HG03521 (cell line): ENCODE measurements around the gene UVRAG.
A peak's percentile ranks its signal among the peaks of the same experiment; 100 is the strongest.
"Not testable (repeated sequence)": the region's sequence is repeated elsewhere in the genome, so short reads cannot be mapped to it uniquely, and the experiment has no call there.

Source experiments
- ATAC-seq: cut with Tn5 transposase; IDR thresholded peaks from one replicate; pipeline ENCODE4 v1.9.1; 2021; ENCODE audit warnings: mild to moderate bottlenecking, moderate library complexity; ENCODE audit not compliant: unreplicated experiment

The UVRAG gene

DNA sequence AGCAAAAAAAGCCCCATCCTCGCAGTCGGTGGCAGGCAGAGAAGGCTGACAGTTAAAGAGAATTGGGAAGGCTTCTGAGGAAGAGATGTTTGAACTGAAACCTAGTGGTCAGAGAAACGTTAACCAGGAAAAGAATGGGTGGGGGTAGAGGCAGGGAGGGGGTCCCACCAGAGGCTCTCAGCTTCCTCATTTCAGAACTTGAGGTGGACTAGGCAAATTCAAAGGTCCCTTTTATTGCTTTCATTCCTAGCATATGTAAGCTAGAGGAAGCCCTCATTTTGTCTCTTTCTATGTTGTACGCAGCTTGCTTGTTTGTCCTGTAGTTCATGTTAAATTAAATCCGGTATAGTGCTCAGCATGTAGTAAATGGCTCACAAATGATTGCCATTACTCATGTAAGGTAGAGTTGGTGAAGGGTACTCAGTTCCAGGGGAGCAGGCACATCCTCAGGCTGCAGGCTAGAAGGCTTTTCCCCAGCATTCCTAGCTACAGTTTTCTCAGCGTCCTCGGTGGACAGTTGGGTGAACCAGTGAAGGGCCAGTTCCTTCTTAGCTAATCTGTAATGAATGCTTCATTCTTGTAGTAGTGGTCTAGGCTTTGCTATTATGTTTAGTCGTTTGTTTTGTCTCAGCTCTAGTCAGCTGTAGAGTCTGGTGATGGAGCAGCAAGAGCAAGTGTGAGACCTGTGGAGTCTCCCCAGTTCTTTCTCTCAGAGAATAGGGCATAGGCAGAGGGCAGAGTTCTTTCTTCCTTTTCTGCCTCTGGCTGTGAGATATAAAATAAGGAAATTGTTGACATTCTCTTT, 58.6 kb downstream of the UVRAG start:
- peak; percentile 64 for ATAC-seq

DNA sequence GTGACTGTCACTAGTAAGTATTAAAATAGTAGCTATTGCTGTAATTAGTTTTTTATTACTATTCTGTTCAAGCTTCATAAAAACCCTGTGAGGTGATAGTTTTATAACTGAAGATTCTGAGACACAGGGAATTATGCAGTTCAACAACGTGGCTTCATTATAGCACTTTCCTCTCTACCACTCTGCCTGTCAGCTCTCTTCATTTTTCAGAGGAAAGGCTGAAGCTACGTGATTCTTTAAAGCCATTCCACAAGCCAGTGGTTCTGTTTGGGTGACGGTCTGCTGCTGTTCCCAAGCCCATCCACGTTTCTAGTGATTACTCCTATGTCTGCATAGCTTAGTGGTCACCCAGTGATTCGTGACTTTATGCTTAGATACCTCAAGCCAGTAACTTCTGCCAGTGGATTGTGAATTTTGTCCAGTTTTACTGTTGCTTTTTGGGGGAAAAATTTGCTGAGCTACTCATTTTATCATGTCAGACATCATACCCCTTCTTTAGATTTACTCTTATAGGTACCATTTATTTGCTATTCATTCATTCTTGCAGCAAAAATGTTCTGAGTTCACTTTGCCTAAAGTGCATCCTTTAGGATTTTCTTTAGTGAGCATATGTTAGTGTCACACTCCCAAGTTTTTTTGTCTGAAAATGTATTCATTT, 59.8 kb downstream of the UVRAG start:
- ATAC-seq = no peak

DNA sequence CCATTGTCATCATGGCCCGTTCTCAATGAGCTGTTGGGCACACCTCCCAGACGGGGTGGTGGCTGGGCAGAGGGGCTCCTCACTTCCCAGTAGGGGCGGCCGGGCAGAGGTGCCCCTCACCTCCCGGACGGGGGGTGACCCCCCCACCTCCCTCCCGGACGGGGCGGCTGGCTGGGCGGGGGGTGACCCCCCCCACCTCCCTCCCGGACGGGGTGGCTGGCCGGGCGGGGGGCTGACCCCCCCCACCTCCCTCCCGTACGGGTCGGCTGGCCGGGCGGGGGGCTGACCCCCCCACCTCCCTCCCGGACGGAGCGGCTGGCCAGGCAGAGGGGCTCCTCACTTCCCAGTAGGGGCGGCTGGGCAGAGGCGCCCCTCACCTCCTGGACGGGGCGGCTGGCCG, 62.3 kb downstream of the UVRAG start:
- not testable (repeated sequence) for ATAC-seq

DNA sequence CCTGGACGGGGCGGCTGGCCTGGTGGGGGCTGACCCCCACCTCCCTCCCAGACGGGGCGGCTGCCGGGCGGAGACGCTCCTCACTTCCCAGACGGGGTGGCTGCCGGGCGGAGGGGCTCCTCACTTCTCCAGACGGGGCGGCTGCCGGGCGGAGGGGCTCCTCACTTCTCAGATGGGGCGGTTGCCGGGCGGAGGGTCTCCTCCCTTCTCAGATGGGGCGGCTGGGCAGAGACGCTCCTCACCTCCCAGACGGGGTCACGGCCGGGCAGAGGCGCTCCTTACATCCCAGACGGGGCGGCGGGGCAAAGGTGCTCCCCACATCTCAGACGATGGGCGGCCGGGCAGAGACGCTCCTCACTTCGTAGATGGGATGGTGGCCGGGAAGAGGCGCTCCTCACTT, 62.9 kb downstream of the UVRAG start:
- not testable (repeated sequence) for ATAC-seq

DNA sequence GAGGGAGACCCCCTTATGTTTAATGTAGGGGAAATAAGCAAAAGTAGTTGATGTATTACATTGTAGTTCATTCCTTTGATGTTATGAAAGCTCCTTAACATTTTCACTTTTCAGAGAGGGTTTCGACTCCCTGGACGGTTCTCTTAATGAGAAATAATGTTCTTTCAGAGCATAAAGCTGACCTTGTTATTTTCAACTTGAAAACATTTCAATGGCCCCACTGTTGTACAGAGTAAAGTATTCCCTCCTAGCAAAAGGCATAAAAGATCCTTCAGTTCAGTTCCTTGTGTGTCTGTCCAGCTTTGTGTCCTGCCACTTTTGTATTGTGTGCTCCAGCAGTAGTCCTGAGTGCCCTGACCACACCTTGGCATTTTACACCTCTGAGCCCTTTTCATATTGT, 63.9 kb downstream of the UVRAG start:
- no peak for ATAC-seq

DNA sequence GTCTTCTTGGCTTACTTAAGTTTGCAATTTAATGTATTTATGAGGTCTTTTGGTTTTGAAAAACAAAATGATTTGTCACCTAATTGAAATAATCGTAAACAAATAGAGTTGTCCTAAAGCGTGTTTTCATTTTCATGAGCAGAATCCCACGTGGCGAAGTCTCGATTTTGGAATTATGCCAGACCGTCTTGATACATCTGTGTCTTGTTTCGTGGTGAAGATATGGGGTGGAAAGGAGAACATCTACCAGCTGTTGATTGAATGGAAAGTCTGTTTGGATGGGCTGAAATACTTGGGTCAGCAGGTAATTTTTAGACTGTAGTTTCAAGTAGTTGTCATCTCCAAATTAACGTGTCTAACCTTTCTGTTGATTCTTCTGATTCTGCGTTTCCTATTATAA, 64.7 kb downstream of the UVRAG start:
- ATAC-seq = no peak

DNA sequence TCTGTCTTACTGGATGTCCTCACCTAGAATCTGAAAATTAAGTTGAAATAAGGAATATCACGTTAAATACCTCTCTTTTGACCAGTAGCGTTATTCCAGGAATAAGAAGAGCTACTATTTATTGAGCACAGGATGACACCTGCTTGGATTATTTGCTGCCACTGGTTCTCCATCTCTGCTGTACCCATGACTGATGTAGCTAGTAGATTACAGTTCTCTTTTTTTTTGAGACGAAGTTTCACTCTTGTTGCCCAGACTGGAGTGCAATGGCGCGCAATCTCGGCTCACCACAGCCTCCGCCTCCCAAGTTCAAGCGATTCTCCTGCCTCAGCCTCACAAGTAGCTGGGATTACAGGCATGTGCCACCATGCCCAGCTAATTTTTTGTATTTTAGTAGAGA, 65.3 kb downstream of the UVRAG start:
- not testable (repeated sequence) for ATAC-seq

DNA sequence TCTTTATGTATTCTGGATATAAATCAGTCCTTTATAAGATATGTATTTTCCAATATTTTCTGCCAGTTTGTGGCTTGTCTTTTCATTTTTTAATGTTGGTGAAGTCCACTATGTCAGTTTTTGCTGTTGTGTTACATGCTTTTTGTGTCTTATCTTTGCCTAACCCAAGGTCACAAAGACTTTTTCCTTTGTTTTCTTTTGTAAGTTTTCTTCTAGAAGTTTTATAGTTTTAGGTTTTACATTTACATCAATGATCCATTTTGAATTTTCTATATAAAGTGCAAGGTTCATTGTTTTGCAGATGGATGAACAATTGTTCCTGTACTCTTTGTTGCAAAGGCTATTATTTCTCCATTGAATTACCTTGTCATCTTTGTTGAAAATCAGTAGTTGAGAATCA, 69.3 kb downstream of the UVRAG start:
- no peak for ATAC-seq

DNA sequence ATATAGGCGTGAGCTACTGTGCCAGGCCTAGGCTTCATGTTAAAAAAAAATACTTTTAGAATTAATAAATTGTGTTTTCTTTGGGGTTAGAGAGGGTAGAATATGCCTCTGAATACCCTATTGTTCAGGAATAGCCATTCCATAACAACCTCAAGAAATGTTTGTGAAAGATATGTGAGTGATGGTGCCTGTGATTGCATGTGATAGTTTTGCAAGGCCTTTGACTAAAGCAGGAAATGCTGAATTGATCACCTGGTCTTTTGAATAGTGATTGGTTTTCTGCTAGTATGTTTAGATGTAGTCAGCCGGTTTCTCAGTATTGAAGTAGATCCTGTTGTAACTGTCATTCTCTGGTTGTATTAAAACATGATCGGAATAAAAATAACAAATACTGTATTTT, 73.4 kb downstream of the UVRAG start:
- no peak for ATAC-seq

DNA sequence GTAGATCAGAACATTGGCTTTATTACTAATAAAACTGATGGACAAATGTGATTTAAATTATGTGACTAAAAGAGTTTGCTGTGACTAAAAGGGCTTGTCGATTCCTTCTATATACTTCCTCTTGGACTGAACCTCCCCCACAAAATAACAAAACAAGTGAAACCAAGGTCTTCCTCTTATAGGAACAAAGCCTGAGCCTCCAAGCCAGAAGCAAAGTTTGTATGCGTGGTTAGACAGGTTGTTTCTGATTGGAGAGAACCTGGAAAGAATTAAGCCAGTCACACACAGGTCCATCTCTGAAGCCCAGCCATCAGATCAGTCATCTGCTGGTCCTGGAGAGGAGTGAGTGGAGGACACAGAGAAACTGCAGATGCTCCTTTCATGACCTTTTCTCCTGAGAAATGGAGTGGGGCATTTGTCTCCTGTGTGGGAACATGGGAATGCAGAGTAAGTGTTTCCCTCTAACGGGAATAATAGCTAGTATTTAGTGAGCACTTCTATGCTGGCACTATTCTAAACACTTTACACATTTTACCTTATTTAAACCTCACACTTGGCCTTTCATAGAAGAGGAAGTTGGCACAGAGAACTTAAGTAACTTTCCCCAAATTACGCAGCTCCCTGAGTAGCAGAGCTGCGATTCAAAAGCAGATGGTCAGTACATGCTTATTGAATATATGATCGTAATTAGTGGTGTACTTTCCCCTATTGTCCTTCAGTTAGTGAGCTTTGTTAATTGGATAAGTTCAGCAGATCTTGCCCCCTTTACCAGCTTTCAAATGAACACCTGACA, 77.1 kb downstream of the UVRAG start:
- ATAC-seq = no peak

DNA sequence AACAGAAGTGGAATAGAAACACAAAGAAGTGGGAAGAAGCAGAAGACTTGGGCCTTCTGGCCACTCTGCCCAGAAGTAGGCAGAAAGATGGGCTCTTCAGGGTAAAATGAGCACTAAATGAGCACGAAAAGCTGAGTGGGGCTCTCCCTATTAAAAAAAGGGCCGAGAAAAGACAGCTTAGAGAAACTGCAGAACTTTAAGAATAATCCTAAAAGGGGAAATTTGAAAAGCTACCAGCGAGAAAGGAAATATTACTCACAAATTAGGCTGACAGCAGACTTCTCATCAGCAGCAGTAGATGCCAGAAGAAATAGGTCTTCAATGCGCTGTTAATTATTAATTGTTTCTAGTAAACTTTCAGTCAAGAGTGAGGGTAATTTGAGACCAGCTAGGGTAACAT, 78.2 kb downstream of the UVRAG start:
- ATAC-seq = no peak

DNA sequence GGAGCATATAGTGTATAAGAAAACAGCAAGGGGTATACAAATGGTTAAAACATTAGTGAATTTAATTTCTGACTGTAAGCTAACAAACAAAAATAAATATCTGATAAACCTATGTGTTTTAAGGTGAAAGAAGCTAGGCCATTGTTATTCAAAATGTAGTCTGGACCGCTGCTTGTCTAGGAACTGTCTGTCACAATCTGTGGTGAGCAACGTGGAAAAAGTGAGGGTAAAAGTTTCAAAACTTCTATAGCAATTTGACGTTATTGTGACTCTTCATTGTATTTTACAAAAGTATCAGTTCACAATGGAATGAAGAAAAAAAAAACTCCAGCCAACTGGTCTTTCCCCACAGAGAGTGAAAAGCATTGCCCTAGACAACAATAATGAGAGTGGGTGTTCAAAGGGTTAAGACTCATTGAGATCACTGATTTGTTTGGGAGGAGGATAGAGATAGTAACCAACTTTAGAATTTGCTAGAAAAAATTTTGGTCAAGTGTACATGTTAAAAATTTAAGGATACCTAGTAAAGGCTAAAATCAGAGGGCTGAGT, 79.1 kb downstream of the UVRAG start:
- no peak for ATAC-seq

DNA sequence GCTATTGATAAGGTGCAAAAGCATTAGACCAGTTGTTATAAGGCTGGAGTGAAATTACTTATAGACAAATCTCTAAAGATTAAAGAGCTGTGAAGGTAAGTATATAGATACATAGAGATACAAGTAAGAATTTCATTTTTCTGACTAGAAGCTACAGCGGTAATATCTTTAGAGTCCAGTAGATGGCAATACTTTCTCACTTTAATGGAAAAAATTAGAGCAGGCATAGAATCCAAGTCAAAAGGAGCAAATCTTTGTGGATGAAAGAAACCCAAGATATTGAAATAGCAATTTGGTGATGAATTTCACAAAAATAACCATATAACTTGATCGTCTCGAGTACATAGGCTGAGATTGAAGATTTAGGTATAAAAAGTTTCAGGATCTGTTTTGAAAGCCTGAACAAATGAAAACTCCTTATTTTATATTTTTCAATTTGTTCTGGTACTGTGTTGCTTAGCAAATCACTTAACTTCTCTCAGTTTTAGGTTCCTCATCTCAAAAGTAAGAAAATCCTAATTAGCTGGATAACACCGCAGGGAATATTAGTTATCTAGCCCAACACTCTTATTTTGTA, 81.9 kb downstream of the UVRAG start:
- ATAC-seq = no peak

DNA sequence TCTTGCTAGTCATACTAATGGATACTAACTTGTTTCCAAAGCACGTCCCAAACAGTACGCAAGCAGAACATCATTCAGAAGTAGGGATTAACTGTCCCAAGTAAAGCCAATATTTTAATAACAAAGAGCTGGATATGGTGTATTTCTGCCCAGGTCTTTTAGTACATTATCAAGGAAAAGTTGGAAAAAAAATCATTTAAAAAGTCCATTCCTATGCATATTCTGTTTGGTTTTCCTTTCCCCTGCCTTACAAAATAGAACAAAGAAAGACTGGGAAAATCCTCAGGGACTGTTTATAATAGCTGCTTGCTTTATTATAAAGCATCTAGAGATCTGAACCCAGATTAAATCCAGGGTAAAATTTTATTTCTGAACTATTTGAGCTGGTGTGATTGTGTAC, 83.9 kb downstream of the UVRAG start:
- ATAC-seq = no peak

DNA sequence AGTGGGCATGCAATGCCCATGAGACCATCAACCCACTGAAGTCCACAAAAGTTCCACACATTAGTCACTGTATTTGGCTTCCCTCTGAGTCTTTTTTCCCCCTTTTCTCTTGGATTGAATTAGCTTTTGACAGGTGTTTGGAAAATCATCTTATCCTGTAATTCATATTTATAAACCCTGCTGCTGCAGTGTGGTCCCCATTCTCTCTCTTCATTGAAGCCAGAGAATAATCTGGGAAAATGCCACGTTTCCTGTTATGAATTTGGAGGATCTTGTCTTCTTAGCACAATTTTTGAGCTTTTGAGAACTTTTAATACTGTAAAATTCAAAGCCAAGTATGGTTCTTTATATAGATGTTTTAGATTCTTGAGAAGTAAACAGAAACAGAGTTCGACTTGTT, 84.8 kb downstream of the UVRAG start:
- no peak for ATAC-seq

DNA sequence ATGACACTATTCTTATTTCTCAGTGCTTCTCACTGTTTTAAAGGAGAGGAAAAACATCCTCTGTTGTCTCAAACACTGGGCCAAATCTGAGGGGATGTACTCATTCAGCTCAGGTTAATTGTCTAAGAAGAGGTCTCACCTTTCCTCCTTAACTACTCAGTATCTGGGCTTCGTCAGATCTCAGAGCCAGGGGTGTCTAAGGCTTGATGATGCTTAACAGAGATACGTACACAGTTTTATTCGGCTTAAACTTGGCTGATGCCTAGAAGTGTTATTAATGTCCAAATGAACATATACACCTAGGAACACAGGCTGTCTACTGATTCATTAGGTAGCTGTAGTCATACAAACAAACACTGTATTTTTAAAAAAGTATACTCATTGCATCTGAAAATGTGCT, 85.8 kb downstream of the UVRAG start:
- no peak for ATAC-seq

DNA sequence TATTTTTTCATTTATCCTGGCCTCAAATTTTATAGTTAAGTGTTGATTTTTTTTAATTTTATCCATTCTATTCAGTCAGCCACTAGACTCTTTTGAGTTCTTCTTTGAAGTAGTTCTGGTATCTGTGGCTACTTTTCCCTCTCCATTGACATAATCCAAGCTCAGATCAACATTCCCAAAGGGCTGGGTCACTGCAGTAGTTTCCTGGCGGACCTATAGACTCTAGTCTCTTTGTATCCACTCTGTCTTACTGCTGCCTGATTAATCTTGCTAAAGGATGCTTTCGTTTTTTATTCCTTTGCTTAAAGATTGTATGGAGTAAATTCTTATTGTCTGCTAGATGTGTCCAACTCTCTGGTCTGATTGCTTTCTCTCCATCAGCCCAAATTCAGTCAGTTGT, 87.6 kb downstream of the UVRAG start:
- ATAC-seq = no peak

DNA sequence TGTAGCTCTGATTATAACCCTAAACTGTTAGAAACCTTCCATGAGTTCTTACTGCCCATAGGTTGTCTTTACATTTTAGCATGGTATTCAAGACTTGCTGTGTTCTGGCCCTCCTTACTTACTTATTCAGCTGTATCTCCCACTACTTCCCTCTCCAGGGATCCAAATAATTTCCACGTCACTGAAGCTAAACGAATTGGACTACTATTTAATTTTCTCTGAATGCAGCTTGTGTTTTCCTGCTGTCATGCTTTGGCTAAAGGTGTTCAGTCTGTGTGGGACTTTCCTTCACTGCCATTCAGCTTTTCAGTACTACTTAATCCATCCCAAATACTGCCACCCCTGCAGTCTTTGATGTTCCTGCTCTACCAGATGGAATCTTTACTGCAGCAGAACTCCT, 88.3 kb downstream of the UVRAG start:
- ATAC-seq = no peak

DNA sequence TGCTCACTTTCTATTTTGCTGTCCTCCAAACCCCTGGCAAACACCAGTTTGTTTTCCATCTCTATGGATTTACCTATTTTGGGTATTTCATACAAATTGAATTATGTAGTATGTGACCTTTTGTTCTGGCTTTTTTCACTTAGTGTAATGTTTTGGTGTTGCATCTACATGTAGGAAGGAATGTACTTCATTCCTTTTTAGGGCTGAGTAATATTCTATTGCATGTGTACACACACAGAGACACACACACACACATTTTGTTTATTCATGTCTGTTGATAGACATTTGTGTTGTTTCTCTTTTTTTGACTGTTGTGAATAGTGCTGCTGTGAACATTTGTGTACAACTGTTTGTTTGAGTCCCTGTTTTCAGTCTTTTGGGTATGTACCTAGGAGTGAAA, 90.4 kb downstream of the UVRAG start:
- ATAC-seq = no peak

DNA sequence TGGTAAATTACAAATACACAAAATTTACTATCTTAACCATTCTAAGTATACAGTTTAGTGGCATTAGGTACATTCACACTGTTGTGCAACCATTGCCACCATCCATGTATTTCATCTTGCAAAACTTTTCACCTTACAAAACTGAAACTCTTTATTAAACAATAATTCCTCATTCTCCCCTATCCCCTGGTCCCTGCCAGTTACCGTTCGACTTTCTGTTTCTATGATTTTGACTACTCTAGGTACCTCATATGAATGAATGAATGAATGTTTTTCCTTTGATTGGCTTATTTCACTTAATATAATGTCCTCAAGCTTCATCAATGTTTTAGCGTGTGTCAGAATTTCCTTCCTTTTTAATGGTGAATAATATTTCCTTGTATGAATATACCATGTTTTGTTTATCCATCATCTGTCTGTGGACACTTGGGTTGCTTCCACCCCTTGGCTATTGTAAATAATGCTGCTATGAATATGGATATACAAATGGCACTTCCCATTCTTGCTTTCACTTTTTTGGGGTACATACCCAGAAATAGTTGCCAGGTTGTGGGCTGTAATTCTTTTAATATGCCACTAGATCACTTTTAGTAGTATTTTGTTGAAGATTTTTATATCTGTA, 93.0 kb downstream of the UVRAG start:
- no peak for ATAC-seq
